ENCODE results near the gene THEMIS.
A peak's percentile ranks its signal among the peaks of the same experiment; 100 is the strongest.
"Not testable (repeated sequence)": the region's sequence is repeated elsewhere in the genome, so short reads cannot be mapped to it uniquely, and the experiment has no call there.

Gene THEMIS, protein sequence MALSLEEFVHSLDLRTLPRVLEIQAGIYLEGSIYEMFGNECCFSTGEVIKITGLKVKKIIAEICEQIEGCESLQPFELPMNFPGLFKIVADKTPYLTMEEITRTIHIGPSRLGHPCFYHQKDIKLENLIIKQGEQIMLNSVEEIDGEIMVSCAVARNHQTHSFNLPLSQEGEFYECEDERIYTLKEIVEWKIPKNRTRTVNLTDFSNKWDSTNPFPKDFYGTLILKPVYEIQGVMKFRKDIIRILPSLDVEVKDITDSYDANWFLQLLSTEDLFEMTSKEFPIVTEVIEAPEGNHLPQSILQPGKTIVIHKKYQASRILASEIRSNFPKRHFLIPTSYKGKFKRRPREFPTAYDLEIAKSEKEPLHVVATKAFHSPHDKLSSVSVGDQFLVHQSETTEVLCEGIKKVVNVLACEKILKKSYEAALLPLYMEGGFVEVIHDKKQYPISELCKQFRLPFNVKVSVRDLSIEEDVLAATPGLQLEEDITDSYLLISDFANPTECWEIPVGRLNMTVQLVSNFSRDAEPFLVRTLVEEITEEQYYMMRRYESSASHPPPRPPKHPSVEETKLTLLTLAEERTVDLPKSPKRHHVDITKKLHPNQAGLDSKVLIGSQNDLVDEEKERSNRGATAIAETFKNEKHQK

DNA sequence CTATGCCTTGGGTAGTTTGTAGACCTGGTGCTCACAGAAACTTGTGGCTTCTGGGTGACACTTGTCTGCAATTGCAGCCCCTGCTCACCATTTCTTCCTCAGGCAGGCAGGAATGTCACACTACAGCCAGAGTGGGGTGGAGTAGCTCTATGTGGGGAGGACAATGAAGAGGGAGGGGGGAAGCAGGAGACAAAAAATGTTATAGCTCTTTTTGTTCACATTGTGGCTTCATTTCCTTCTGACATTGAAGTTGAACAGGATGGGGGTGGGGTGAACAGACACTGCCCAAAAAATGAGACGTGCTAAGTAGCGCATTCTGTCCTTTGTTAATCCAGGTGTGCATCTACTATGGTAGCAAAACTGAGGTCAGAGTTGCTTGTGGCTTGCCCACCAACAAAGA is at the start of gene THEMIS:
Gene THEMIS (minus strand): TSS at position 124 of the 400 bp plus-strand sequence. CDS start 126 bp downstream, outside the sequence.
- DNase-seq, result no peak

DNA sequence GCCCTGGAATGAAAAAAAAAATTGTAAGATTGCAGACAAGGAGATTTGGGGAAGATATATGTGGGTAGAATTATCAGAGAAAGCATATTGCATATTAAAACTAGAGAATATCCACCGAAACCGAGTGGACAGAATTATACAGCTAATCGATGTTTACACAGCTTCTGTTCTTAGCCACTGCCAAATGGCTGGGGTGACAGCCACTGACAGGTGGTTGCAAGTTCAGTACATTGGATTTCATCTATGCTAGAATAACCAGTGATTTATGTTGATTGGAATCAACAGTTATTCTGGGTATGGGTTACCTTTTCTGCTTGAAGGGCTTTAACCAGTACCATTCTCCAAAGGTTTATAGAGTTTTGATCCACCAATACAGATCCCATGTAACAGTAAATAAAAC is 48.4 kb upstream of the THEMIS start:
- DNase-seq, result no peak

DNA sequence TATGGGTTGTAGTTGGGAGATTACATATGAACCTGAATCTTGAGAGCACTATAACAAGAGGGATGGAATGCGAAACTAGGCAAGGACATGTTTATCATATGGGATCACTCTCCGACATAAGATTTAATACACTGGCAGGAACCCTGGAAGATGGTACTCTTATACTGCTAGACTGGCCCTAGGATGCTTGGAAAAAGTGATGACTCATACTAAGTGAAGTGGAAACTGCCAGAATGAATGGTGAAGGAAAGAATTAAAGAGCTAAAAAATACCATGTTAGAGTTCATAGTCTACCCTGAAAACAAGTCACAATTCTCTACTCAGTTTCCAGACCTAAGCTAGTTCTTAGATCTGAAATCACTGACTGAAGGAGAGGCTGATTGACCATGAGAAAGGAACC is 45.5 kb upstream of the THEMIS start:
- DNase-seq, result no peak

- no peak for DNase-seq
These were observed 44.7 kb upstream of the THEMIS start for GRCh38 chr6:127945434-127946097.

- no peak for DNase-seq
These were observed 40.4 kb upstream of the THEMIS start for GRCh38 chr6:127941228-127941627.

DNA sequence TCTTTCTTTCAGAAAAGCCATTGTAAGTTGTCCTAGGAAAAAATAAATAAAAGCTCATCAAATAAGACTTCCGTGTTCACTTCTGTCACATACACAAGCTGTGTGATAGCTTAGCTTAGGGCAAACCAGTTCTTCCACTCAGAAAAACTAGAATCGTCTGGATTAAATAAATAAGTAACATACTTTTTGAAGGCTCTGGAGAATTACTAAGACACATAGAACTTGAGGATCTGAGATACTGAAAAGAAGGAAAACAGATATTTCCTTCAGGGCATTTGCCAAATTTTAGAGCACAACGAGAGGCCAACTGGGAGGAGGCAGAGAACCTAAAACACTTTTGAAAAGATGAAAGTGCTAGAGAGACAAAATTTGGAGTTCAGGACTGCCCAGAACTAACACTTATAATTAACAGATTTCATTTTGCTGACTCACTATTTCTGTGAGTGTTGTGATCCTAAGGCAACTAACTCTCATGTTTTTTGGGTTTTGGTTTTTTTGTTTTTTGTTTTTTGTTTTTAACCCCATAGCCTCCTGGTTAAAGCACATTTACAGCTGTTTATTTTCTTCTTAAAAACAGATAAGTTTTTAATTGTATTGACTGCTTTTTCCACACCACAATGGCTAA is 38.7 kb upstream of the THEMIS start:
- peak; percentile 10 for DNase-seq

- no peak for DNase-seq
These were observed 37.8 kb upstream of the THEMIS start for GRCh38 chr6:127938701-127939100.

- DNase-seq, result no peak
These were observed 36.9 kb upstream of the THEMIS start for GRCh38 chr6:127937747-127938146.

DNA sequence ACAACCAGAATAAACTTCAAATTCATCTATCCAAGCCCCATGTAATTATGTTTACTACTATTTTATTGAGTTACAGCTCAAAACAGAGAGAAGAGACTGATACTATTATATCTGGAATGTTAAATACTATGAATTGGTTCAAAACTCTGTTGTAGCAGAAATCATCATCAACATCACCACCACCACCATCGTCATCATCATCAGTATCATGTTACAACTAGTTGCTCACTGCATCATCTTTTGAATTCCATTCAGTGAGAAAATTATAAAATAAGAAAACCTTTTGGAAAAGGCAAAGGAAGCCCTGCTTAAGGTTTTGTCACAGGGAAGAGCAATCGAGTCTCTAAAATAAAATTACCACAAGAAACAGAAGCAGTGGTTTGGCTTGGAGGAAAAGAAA is 36.2 kb upstream of the THEMIS start:
- DNase-seq, result no peak

DNA sequence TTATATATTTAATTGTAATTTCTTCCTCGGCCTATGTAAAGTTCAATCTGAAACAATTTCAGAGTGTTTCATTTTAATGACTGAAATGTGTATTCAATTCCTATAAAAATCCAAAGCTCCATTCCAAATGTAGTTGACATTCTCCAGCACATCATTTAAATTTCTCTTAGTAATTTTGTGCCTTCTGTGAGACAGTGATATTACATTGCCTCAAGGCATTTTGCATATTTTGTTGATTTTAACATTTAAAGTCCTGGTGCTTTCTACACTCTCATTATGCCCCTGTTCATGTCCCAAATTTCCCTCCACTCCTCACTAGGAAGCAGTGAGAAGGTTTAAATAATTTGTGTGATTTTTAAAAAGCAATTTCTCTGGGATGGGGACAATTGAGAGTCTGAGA is 34.1 kb upstream of the THEMIS start:
- no peak for DNase-seq

DNA sequence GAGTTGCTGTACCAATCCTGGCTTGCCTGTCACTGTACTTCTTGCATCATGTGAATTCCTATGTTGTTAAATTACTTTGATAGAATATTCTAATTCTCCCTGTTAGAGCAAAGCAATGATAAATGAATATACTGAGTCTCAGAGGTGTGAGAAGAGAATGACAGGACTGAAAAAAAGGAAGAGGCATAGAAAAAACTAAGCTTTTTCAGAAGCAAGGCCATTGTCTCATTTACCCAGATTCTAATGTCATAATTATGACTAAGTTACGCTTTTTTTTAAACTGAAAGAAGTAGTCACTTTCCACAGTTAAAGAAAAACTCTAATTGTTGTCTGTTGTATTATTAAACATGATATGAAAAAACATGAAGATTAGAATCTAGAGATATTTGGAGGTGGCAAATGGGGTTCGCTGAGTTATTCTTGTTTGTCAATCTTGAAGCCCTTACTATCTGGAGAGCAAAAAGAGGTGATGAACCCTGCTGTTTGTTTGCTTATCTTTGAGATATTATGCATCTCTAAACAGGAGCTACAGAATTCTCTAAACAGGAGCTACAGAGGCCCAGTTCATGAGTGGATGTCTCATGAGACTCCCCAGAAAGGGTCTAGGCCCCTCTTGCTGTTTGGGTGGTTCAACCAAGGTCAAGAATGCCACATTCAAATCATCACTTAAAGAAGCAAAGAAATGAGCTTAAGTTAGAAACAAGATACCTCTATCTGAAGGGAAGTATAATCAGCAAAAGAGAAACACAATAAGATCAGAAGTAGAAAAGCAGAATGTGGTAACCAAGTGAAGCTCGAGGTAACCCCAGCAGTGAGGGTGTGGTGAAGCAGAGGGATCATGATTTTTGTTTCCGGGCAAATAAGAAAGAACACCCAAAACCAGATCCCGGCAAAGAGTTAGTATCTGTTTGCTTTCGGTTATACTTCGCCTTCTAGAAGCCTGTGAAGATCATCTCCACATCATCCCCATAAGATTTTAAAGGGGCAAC is 33.3 kb upstream of the THEMIS start:
- DNase-seq, result no peak

- DNase-seq, result no peak
These were observed 32.3 kb upstream of the THEMIS start for GRCh38 chr6:127933137-127933536.

GRCh38 chr6:127932708-127933107 is 31.9 kb upstream of the THEMIS start:
- no peak for DNase-seq

- DNase-seq, result not testable (repeated sequence)
These were observed 25.6 kb upstream of the THEMIS start for GRCh38 chr6:127926441-127926840.

GRCh38 chr6:127924440-127924839 is 23.6 kb upstream of the THEMIS start:
- DNase-seq, result no peak

DNA sequence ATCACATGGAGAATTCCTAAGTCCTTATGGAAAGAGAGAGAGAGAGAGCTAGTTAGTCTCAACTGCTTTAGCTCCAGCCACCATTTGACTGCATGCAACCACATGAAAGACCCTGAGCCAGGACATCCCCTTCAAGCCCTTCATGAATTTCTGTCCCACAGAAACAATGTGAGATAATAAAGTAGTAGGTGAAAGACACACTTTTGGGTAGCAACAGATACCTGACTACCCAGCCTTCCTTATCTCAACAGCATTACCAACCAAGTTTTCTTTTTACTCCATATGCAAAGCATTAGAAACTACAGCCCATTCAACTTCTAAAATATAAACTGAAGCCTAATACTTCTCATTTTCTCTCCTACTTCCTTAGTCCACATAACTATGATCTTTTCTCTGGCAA is 23.2 kb upstream of the THEMIS start:
- DNase-seq, result no peak

GRCh38 chr6:127923135-127923534 is 22.3 kb upstream of the THEMIS start:
- DNase-seq, result no peak

DNA sequence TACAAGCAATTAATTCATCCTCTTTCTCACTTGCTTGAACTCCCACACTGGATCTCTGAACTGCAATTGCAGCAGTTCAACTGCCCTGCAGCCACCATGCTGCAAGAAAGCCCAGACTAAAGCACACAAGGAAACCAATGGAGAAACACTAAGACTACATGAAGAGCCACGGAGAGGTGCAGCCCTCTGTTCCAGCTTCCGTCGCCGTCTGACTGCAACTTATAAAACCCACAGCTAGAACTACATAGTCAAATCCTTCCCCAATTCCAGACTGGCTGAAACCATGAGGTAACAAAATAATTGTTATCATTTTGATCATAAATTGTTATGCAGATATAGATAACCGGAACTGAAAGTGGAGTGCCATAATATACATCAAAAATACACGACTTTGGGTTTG is 21.1 kb upstream of the THEMIS start:
- no peak for DNase-seq

GRCh38 chr6:127920804-127921203 is 19.9 kb upstream of the THEMIS start:
- DNase-seq, result no peak

- DNase-seq, result no peak
These were observed 17.9 kb upstream of the THEMIS start for GRCh38 chr6:127918506-127919427.

GRCh38 chr6:127917766-127918165 is 16.9 kb upstream of the THEMIS start:
- no peak for DNase-seq
